ENCODE data around the gene CERKL.
"Not testable (repeated sequence)": the region's sequence is repeated elsewhere in the genome, so short reads cannot be mapped to it uniquely, and the experiment has no call there.

CERKL gene

GRCh38 chr2:181656450-181657291 lies at the start of gene CERKL:
Gene CERKL, minus strand, starts transcription at chr2:181657105. Its CDS starts 99 bp downstream, at chr2:181657006.
- H3K4me2 ChIP-seq: no peak within 1 kb of the TSS
- no peaks in the 10 kb centered on the region for H3K4me1 ChIP-seq (ENCODE audit: low read depth, poor library complexity, severe bottlenecking)
- H3K79me2 ChIP-seq (ENCODE audit: insufficient read depth, low read depth): no peaks in the 10 kb centered on the region
- no peaks in the 10 kb centered on the region for H3K36me3 ChIP-seq (ENCODE audit: insufficient read depth)
- no peak within 1 kb of the TSS for H3K4me3 ChIP-seq (IDR thresholded peaks at IDR 0.05; ENCODE audit: insufficient read depth, low read depth, low read length)
- H3K27ac ChIP-seq: no peak within 1 kb of the TSS
- no peak within 1 kb of the TSS for H3K9ac ChIP-seq
- no peaks in the 10 kb centered on the region for H3K27me3 ChIP-seq (ENCODE audit: insufficient read depth, low read depth)
- TF ChIP-seq, protein P1, sequence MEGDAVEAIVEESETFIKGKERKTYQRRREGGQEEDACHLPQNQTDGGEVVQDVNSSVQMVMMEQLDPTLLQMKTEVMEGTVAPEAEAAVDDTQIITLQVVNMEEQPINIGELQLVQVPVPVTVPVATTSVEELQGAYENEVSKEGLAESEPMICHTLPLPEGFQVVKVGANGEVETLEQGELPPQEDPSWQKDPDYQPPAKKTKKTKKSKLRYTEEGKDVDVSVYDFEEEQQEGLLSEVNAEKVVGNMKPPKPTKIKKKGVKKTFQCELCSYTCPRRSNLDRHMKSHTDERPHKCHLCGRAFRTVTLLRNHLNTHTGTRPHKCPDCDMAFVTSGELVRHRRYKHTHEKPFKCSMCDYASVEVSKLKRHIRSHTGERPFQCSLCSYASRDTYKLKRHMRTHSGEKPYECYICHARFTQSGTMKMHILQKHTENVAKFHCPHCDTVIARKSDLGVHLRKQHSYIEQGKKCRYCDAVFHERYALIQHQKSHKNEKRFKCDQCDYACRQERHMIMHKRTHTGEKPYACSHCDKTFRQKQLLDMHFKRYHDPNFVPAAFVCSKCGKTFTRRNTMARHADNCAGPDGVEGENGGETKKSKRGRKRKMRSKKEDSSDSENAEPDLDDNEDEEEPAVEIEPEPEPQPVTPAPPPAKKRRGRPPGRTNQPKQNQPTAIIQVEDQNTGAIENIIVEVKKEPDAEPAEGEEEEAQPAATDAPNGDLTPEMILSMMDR (conservative IDR thresholded peaks at IDR 0.05; ENCODE audit: low read depth, low read length): no peak
- H2AFZ ChIP-seq (ENCODE audit: low read depth): no peak within 1 kb of the TSS
- H4K20me1 ChIP-seq (ENCODE audit: insufficient read depth): no peaks in the 10 kb centered on the region

- not testable (repeated sequence) for H3K27ac ChIP-seq; H3K36me3 ChIP-seq (ENCODE audit: insufficient read depth); H4K20me1 ChIP-seq (ENCODE audit: insufficient read depth); H3K27me3 ChIP-seq (ENCODE audit: insufficient read depth, low read depth); H3K79me2 ChIP-seq (ENCODE audit: insufficient read depth, low read depth); H3K9ac ChIP-seq; H3K4me2 ChIP-seq; H3K4me1 ChIP-seq (ENCODE audit: low read depth, poor library complexity, severe bottlenecking); H2AFZ ChIP-seq (ENCODE audit: low read depth); H3K4me3 ChIP-seq (IDR thresholded peaks at IDR 0.05; ENCODE audit: insufficient read depth, low read depth, low read length)
Measured at GRCh38 chr2:181702519-181702918, 45.6 kb upstream of the CERKL start.

- TF ChIP-seq, protein P1 (conservative IDR thresholded peaks at IDR 0.05; ENCODE audit: low read depth, low read length): no peak
- H3K79me2 ChIP-seq (ENCODE audit: insufficient read depth, low read depth): no peaks in the 10 kb centered on the region
- no peak overlapping the region for H3K4me2 ChIP-seq
- no peak overlapping the region for H3K9ac ChIP-seq
- H2AFZ ChIP-seq (ENCODE audit: low read depth): no peak overlapping the region
- H3K27me3 ChIP-seq (ENCODE audit: insufficient read depth, low read depth): no peaks in the 10 kb centered on the region
- H3K4me3 ChIP-seq (IDR thresholded peaks at IDR 0.05; ENCODE audit: insufficient read depth, low read depth, low read length): no peak overlapping the region
- H3K4me1 ChIP-seq (ENCODE audit: low read depth, poor library complexity, severe bottlenecking): no peaks in the 10 kb centered on the region
- H4K20me1 ChIP-seq (ENCODE audit: insufficient read depth): no peaks in the 10 kb centered on the region
- no peak overlapping the region for H3K27ac ChIP-seq
- no peaks in the 10 kb centered on the region for H3K36me3 ChIP-seq (ENCODE audit: insufficient read depth)
Measured at GRCh38 chr2:181698223-181698622, 41.3 kb upstream of the CERKL start.

- no peaks in the 10 kb centered on the region for H3K36me3 ChIP-seq (ENCODE audit: insufficient read depth)
- no peak overlapping the region for H3K4me3 ChIP-seq (IDR thresholded peaks at IDR 0.05; ENCODE audit: insufficient read depth, low read depth, low read length)
- H3K4me1 ChIP-seq (ENCODE audit: low read depth, poor library complexity, severe bottlenecking): no peaks in the 10 kb centered on the region
- no peaks in the 10 kb centered on the region for H4K20me1 ChIP-seq (ENCODE audit: insufficient read depth)
- no peak overlapping the region for H3K9ac ChIP-seq
- H2AFZ ChIP-seq (ENCODE audit: low read depth): no peak overlapping the region
- no peaks in the 10 kb centered on the region for H3K79me2 ChIP-seq (ENCODE audit: insufficient read depth, low read depth)
- TF ChIP-seq, protein P1 (conservative IDR thresholded peaks at IDR 0.05; ENCODE audit: low read depth, low read length): no peak
- no peak overlapping the region for H3K27ac ChIP-seq
- no peaks in the 10 kb centered on the region for H3K27me3 ChIP-seq (ENCODE audit: insufficient read depth, low read depth)
- H3K4me2 ChIP-seq: no peak overlapping the region
Measured at GRCh38 chr2:181697571-181697970, 40.7 kb upstream of the CERKL start.

GRCh38 chr2:181697126-181697525 lies 40.2 kb upstream of the CERKL start:
- no peaks in the 10 kb centered on the region for H3K79me2 ChIP-seq (ENCODE audit: insufficient read depth, low read depth)
- no peak overlapping the region for H3K27ac ChIP-seq
- H3K4me1 ChIP-seq (ENCODE audit: low read depth, poor library complexity, severe bottlenecking): no peaks in the 10 kb centered on the region
- H2AFZ ChIP-seq (ENCODE audit: low read depth): no peak overlapping the region
- no peaks in the 10 kb centered on the region for H3K36me3 ChIP-seq (ENCODE audit: insufficient read depth)
- H3K9ac ChIP-seq: no peak overlapping the region
- no peak overlapping the region for H3K4me2 ChIP-seq
- H3K27me3 ChIP-seq (ENCODE audit: insufficient read depth, low read depth): no peaks in the 10 kb centered on the region
- TF ChIP-seq, protein P1 (conservative IDR thresholded peaks at IDR 0.05; ENCODE audit: low read depth, low read length): no peak
- no peaks in the 10 kb centered on the region for H4K20me1 ChIP-seq (ENCODE audit: insufficient read depth)
- H3K4me3 ChIP-seq (IDR thresholded peaks at IDR 0.05; ENCODE audit: insufficient read depth, low read depth, low read length): no peak overlapping the region

All from KMS-11 (cell line).